ENCODE measurements around the gene TRAF3IP3. TPM values are rescaled to one million over a fixed set of nuclear protein-coding genes. Genes with fewer than 3 reads are reported as not detected.

The TRAF3IP3 gene
- total RNA-seq, result 446 and 452 TPM in 2 replicates

DNA sequence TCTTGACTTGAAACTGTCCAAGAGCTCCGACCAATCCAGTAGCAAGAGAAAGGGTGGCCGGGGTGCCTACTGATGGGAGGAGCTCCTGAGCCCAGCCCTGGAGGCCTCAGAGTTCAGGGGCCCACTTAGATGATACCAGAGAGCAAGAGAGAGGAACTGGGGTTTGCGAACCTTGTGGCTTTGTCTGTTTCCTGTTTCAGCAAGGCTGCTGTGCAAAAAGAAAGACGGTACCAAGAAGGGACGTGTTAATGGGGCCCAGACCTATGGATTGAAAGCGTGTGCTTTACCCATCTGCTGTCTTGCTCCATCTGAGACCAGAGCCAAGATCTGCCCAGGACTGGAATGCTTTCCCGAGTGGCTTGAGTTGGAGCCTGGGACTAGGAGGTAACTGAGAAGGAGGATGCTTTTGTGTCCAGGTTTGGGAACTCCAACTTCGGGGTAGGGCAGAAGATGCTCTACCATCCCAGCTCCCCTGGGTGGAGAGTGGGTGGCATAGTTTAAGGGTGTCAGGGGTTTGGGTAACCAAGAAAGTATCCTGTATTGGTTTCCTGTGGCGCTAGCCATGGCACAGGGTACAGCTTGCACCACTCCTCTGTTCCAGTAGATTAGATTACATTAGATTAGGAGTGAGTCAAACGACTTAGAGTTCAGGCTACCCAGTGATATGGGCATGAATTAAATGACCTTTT is at the start of gene TRAF3IP3:
Gene TRAF3IP3, plus strand, starts transcription at position 128 of the 689 bp plus-strand sequence. CDS start 3,987 bp downstream, outside the sequence.
- intact Hi-C loops (cut with micrococcal nuclease), result loop anchor here (1.0 kb wide), 5 partner anchors 8 to 83 kb away; partner anchors contain the start of genes C1orf74 and UTP25

DNA sequence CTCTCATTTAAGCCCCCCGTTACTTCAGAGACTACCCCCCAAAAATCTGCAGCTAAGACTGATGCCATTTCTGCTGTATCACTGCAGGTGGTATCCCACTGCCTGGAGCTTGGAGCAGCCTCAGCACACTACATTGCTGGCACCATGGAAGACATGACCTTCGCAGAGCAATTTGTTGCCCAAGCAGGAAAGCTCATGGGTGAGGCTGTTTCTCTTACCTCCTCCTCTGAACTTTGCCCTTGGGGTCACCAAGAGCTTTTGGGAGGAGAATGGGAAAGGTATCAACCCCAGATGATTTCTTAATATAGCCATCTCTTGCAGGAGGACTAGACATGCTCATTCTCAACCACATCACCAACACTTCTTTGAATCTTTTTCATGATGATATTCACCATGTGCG is 49.2 kb upstream of the TRAF3IP3 start:
- intact Hi-C loops (cut with micrococcal nuclease), result no loop called here

- intact Hi-C loops (cut with micrococcal nuclease), result no loop called here
Measured at GRCh38 chr1:209707308-209707707, 48.5 kb upstream of the TRAF3IP3 start.

DNA sequence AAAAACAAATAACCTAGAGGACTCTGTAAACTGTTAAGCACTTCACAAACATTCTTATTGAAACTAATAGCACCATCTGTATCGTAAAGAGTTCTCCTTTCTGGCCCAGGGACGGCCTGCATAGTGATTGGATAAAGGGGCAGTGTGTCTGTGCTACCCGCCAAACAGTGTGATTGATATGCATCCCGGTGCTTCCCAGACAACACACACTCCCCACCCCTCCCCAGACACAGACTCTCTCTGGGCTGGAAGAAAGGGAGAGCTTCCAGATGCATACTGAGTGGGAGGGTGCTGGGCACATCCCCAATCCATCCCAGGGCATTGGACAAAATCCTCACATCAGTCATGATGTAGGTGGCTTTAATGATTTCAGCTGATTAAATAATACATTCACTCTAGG is 47.6 kb upstream of the TRAF3IP3 start:
- intact Hi-C loops (cut with micrococcal nuclease), result no loop called here

DNA sequence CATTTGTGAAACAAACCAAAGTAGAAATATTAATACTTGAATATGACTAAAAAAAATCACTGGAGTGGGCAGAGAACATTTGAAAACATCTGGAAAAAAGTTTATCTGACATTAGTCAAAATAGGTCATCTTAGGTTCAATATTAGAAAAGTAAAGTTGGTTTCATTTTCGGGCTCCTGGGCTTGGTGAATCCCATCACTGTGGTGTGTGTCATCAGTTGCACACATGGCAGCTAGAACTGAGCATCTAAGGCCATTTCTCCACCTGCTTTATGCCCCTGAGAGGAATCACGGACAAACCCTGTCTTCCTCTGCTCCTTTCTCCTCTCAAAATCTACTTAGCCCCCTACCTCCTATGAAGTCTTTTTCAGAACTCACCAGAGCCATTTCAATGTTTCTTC is 45.8 kb upstream of the TRAF3IP3 start:
- intact Hi-C loops (cut with micrococcal nuclease), result loop anchor here (5.0 kb wide), 1 partner anchor 37 kb away; no protein-coding TSS in a partner anchor

DNA sequence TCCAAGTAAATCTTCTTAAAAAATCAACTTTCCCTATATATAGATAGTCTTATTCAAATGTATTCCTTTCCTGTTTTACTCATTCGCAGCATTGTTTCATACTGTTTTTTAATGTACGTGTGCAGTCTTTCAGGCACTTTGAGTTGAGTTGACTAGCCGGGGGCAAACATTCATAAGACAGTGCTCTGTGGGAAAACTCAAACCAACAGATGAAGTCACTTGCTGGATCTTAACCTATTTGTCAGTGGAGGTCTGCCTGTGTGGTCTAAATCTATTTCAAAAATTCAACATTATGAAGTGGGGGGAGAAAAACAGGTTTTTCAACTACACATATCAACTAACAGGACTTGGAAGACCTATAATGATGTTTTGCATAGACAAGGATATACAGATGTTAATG is 45.0 kb upstream of the TRAF3IP3 start:
- intact Hi-C loops (cut with micrococcal nuclease), result loop anchor here (5.0 kb wide), 1 partner anchor 36 kb away; no protein-coding TSS in a partner anchor

DNA sequence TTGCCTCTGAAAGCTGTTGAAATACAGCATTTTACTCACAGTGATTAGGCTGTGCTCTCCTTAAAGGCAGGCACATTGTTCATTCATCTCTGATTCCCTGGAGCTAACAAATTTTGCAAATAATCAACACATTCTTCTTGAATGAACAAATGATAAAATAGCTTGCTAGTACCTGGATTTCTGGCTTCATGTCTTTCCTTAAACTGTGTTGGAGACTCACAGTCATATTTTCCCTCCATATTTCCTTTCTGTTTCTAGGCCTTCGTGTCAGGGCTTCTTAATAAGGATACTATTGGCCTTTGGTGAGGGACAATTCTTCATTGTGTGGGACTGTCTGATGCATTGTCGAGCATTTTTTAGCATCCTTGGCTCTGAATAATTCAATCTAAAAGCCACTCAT is 41.5 kb upstream of the TRAF3IP3 start:
- intact Hi-C loops (cut with micrococcal nuclease), result loop anchor here (5.0 kb wide), 1 partner anchor 33 kb away; no protein-coding TSS in a partner anchor

GRCh38 chr1:209715314-209715713 is 40.5 kb upstream of the TRAF3IP3 start:
- intact Hi-C loops (cut with micrococcal nuclease), result no loop called here

- intact Hi-C loops (cut with micrococcal nuclease), result no loop called here
Measured at GRCh38 chr1:209717818-209718217, 38.0 kb upstream of the TRAF3IP3 start.

- intact Hi-C loops (cut with micrococcal nuclease), result no loop called here
Measured at GRCh38 chr1:209720326-209720725, 35.5 kb upstream of the TRAF3IP3 start.

- intact Hi-C loops (cut with micrococcal nuclease), result no loop called here
Measured at GRCh38 chr1:209720826-209721225, 35.0 kb upstream of the TRAF3IP3 start.

GRCh38 chr1:209721323-209721722 is 34.5 kb upstream of the TRAF3IP3 start:
- intact Hi-C loops (cut with micrococcal nuclease), result no loop called here

DNA sequence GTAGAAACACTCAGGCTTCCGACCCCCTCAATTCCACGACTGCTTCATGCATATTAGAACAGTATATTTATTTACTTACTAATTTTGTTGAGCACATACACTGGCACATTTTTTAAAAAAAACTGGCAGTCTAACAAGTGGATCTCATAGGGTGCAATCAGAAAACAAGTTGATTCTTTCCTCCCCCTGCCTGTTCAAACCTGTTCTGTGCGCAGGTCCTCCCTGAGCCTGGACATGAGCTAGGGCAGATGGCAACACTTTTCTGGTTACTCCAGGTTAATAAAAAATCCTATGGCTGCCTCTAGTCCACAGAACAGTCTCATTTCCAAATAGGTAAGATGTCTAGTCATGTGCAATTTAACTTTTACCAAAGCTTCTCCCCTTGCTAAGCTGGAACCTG is 32.6 kb upstream of the TRAF3IP3 start:
- intact Hi-C loops (cut with micrococcal nuclease), result no loop called here

DNA sequence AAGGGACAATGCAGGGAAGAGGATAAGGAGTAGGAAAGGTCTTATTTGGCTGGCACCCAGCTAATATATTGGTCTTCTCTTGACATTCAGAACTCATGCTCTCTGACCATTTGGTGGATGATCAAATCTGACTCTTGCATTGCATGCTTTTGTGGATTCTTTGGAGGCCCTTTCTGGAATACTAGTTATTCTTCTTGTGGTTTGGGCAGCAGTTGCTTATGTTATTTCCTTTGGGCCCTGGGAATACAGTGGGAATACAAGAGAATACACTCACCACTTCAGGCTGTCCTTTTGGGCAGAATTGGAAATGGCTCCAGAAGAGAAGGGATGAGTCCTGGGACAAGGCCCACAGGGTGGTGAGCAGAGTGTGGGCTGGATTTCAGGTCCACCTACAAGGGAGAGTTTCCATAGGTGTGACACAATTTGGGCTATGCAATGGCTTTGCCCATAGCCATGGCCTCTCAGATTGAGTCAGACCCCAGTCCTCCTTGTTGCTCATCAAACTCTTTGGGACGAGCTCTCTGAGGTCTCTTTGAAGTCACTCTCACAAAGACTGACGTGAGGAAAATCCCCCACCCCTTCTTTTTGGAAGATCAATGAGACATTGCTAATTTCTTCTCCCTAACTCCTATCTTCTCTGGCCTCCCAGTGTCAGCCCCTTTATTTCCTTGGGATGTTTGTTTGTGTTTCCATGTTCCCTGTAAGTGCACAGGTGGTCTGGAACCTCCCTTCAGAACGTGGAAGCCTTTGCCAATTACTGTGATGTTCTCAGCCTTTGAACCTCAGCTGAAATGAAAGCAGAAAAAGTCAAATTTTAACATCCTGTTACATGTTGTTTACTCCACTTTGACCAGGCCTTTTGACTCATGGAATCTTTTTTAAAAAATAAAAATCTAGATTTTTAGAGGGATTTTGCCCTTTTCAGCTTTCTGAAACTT is 31.8 kb upstream of the TRAF3IP3 start:
- intact Hi-C loops (cut with micrococcal nuclease), result no loop called here

DNA sequence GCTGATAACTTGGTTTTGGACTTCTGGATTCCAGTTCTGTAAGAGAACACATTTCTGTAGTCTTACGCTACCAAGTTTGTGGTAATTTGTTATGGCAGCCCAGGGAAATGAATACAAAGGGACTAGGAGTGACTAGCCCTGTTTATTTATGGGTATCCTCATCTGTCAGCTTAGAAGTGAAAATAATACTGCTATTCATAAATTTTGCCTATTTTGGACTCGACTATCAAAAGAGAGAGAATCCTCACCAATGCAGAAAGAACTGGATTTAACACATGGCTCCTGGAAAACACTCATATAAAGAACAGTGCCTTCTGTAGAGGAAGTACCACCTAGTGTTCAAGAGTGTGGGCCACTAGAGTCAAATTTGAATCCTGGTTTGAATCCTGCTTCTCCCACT is 28.6 kb upstream of the TRAF3IP3 start:
- intact Hi-C loops (cut with micrococcal nuclease), result no loop called here

DNA sequence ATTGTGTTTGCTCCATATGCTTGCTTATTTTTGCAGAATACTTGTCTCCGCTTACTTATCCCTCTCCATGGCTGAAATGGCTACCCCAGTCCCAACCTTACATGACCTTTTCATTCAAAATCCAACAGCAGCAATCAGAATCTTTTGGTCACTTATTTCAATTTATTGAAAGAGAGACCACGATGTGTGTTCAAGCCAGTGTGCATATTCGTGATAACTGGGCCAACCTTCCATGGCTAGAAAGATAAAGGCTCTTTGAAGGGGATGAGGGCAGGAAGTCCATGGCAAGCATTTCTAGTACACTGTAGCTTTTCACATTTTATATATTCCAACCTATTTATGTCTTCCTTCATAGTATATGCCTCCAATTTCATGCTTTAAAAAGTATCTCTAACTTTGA is 28.1 kb upstream of the TRAF3IP3 start:
- intact Hi-C loops (cut with micrococcal nuclease), result no loop called here

GRCh38 chr1:209728466-209728865 is 27.4 kb upstream of the TRAF3IP3 start:
- intact Hi-C loops (cut with micrococcal nuclease), result no loop called here

GRCh38 chr1:209729436-209729835 is 26.4 kb upstream of the TRAF3IP3 start:
- intact Hi-C loops (cut with micrococcal nuclease), result no loop called here

GRCh38 chr1:209732725-209733124 is 23.1 kb upstream of the TRAF3IP3 start:
- intact Hi-C loops (cut with micrococcal nuclease), result no loop called here

DNA sequence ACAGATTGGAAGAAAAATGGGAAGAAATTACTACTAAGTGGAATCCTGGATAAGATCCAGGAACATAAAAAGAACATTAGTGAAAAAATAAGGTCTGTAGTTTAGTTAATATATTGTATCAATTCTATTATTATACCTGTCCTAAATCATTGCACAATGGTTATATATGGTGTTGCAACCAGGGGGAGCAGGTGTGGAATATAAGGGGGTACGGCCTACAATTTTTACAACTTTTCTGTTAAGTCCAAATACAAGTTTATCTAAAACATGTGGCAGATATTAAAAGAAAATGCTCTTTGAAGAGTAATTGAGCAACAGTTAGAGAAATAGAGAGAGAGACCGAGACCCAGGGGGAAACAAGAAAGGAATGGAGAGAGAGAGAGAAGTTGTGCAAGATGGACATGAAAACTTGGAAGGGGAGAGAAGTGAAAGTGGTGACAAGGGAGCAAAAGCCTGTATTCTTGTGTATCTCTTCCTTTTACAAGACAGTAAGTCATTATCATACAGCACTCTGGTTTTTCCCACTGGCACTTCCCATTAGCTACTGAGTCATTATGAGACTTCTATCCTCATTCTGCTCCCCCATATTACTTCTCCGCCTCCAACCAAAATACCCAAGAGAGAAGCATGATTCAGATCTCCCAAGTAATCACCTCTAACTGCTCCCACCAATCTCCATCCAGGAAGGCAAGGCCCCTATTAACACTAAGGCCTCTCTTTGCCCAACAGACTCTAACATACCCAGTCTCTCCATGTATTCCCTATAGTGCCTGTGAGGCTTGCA is 22.3 kb upstream of the TRAF3IP3 start:
- intact Hi-C loops (cut with micrococcal nuclease), result no loop called here

DNA sequence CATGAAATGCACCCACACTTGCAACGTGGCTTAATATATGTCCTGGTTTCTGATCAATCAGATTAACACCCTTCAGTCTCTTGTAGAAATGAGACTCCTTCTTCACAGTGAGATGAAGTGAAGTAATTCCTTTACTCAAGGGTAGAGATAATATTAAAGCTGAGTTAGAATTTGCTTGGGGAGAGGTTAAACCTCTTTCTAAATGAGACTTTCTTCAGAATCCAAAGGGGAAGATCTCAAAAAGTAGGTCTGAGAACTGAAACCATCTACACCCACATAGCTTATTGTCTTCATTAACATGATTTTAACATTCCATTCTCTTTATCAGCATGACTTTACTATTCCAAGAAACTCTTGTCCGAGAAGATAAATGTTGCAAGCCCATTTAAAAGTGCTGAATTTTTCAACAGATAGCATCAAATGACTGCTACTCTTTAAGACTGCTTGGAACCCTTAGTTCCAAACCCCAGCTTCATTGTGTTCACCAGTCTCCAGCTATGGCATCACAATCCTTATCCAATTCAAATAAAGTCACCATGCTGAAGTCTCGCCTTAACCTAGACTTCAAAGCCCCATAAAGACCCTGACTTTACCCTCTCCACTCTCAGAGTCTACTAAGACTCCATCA is 19.2 kb upstream of the TRAF3IP3 start:
- intact Hi-C loops (cut with micrococcal nuclease), result no loop called here
